Measurements from ENCODE around the gene DRC7. TPM values are rescaled to one million over a fixed set of nuclear protein-coding genes. Genes with fewer than 3 reads are reported as not detected.

DRC7 gene
- polyA plus RNA-seq, 4 donors, result 0.37 TPM; not detected in 3

GRCh38 chr16:57663917-57664661 lies 30.5 kb upstream of the DRC7 start:
- no peak for FAIRE-seq

GRCh38 chr16:57664662-57665025 lies 30.0 kb upstream of the DRC7 start:
- H3K9me3 ChIP-seq (ENCODE audit: control insufficient read depth in 2 of 2, insufficient read depth in 1 of 2, low read depth in 1 of 2, low read length in 1 of 2), result no peaks in the 10 kb centered on the region
- H3K4me3 ChIP-seq (ENCODE audit: low read depth in 1 of 3, low read length in 3 of 3), result no peak overlapping the region
- FAIRE-seq (no peak), DNase-seq (no peak)
- H3K27me3 ChIP-seq (ENCODE audit: control insufficient read depth in 3 of 3, insufficient read depth in 3 of 3, low read length in 3 of 3), result no peaks in the 10 kb centered on the region
- WGBS, 3 donors, result 85 to 90% (median 86%) methylated on average over 6 of the region's 6 CpGs
- peaks cover 0 to 63% (median 5%) of the 10 kb centered on the region in 3 donors for H3K36me3 ChIP-seq (ENCODE audit: control insufficient read depth in 3 of 3, insufficient read depth in 2 of 3, low read depth in 1 of 3, low read length in 3 of 3)
- H3K4me1 ChIP-seq (ENCODE audit: control insufficient read depth in 3 of 3, insufficient read depth in 2 of 3, low read depth in 1 of 3, low read length in 2 of 3), result no peaks in the 10 kb centered on the region
- H3K27ac ChIP-seq (ENCODE audit: low read depth in 1 of 3, low read length in 2 of 3), result no peak overlapping the region

More at GRCh38 chr16:57663917-57664661, 30.5 kb upstream of the DRC7 start:
- no peaks in the 10 kb centered on the region for H3K27me3 ChIP-seq (ENCODE audit: control insufficient read depth in 3 of 3, insufficient read depth in 3 of 3, low read length in 3 of 3)
- H3K27ac ChIP-seq (ENCODE audit: low read depth in 1 of 3, low read length in 2 of 3), result no peak overlapping the region
- H3K4me1 ChIP-seq (ENCODE audit: control insufficient read depth in 3 of 3, insufficient read depth in 2 of 3, low read depth in 1 of 3, low read length in 2 of 3), result no peaks in the 10 kb centered on the region
- no peak for DNase-seq
- no peaks in the 10 kb centered on the region for H3K9me3 ChIP-seq (ENCODE audit: control insufficient read depth in 2 of 2, insufficient read depth in 1 of 2, low read depth in 1 of 2, low read length in 1 of 2)
- no peak overlapping the region for H3K4me3 ChIP-seq (ENCODE audit: low read depth in 1 of 3, low read length in 3 of 3)
- WGBS, 3 donors, result 84 to 85% (median 84%) methylated on average over 15 of the region's 15 CpGs
- H3K36me3 ChIP-seq (ENCODE audit: control insufficient read depth in 3 of 3, insufficient read depth in 2 of 3, low read depth in 1 of 3, low read length in 3 of 3), result peaks cover 0 to 69% (median 5%) of the 10 kb centered on the region in 3 donors

GRCh38 chr16:57665541-57665940 lies 29.1 kb upstream of the DRC7 start:
- H3K27me3 ChIP-seq (ENCODE audit: control insufficient read depth in 3 of 3, insufficient read depth in 3 of 3, low read length in 3 of 3), result no peaks in the 10 kb centered on the region
- FAIRE-seq (no peak), DNase-seq (no peak)
- H3K4me3 ChIP-seq (ENCODE audit: low read depth in 1 of 3, low read length in 3 of 3), result no peak overlapping the region
- H3K4me1 ChIP-seq (ENCODE audit: control insufficient read depth in 3 of 3, insufficient read depth in 2 of 3, low read depth in 1 of 3, low read length in 2 of 3), result no peaks in the 10 kb centered on the region
- 61 to 67% (median 65%) methylated on average over 3 to 4 of the region's 4 CpGs for WGBS, 3 donors
- H3K36me3 ChIP-seq (ENCODE audit: control insufficient read depth in 3 of 3, insufficient read depth in 2 of 3, low read depth in 1 of 3, low read length in 3 of 3), result peaks cover 0 to 54% (median 5%) of the 10 kb centered on the region in 3 donors
- no peak overlapping the region for H3K27ac ChIP-seq (ENCODE audit: low read depth in 1 of 3, low read length in 2 of 3)
- no peaks in the 10 kb centered on the region for H3K9me3 ChIP-seq (ENCODE audit: control insufficient read depth in 2 of 2, insufficient read depth in 1 of 2, low read depth in 1 of 2, low read length in 1 of 2)

- H3K9me3 ChIP-seq (ENCODE audit: control insufficient read depth in 2 of 2, insufficient read depth in 1 of 2, low read depth in 1 of 2, low read length in 1 of 2), result no peaks in the 10 kb centered on the region
- H3K36me3 ChIP-seq (ENCODE audit: control insufficient read depth in 3 of 3, insufficient read depth in 2 of 3, low read depth in 1 of 3, low read length in 3 of 3), result peaks cover 0 to 45% (median 5%) of the 10 kb centered on the region in 3 donors
- H3K27me3 ChIP-seq (ENCODE audit: control insufficient read depth in 3 of 3, insufficient read depth in 3 of 3, low read length in 3 of 3), result no peaks in the 10 kb centered on the region
- WGBS, 3 donors, result 65 to 75% (median 73%) methylated on average over 10 to 11 of the region's 11 CpGs
- H3K4me1 ChIP-seq (ENCODE audit: control insufficient read depth in 3 of 3, insufficient read depth in 2 of 3, low read depth in 1 of 3, low read length in 2 of 3), result no peaks in the 10 kb centered on the region
- no peak overlapping the region for H3K27ac ChIP-seq (ENCODE audit: low read depth in 1 of 3, low read length in 2 of 3)
- H3K4me3 ChIP-seq (ENCODE audit: low read depth in 1 of 3, low read length in 3 of 3), result no peak overlapping the region
- DNase-seq (no peak), FAIRE-seq (no peak)
Observed at GRCh38 chr16:57666353-57667047, 28.1 kb upstream of the DRC7 start.

DNA sequence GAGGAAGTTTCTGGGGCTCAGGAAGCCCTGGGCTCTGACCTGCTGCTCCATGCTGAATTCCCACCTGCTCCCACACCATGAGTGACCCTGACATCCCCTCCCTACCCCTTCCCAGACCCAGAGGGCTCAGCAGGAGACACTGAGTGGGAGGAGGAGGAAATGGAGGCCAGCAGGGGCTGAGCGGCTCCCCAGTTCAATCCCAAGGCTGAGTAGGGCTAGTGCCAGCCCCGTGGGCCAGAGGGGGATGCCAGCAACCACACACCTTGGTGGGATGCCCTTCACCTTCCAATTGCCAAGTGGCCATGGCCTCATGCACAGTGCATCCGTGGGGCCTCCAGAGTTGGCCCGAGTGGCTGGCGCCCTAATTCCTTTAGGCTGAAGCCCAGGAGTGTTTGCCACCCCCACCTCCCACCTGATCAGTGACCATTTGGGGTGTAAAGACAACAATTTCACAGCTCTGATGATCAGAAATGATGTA lies 27.5 kb upstream of the DRC7 start:
- DNase-seq, result no peak
- Histone ChIP-seq H3K27ac (ENCODE audit: low read depth in 1 of 3, low read length in 2 of 3) (no peak overlapping the region), H3K36me3 (ENCODE audit: control insufficient read depth in 3 of 3, insufficient read depth in 2 of 3, low read depth in 1 of 3, low read length in 3 of 3) (peaks cover 0 to 39% (median 5%) of the 10 kb centered on the region in 3 donors), H3K4me3 (ENCODE audit: low read depth in 1 of 3, low read length in 3 of 3) (no peak overlapping the region), H3K9me3 (ENCODE audit: control insufficient read depth in 2 of 2, insufficient read depth in 1 of 2, low read depth in 1 of 2, low read length in 1 of 2) (no peaks in the 10 kb centered on the region), H3K27me3 (ENCODE audit: control insufficient read depth in 3 of 3, insufficient read depth in 3 of 3, low read length in 3 of 3) (no peaks in the 10 kb centered on the region), H3K4me1 (ENCODE audit: control insufficient read depth in 3 of 3, insufficient read depth in 2 of 3, low read depth in 1 of 3, low read length in 2 of 3) (no peaks in the 10 kb centered on the region)
- no peak for FAIRE-seq
- 66 to 79% (median 67%) methylated on average over 5 of the region's 5 CpGs for WGBS, 3 donors

DNA sequence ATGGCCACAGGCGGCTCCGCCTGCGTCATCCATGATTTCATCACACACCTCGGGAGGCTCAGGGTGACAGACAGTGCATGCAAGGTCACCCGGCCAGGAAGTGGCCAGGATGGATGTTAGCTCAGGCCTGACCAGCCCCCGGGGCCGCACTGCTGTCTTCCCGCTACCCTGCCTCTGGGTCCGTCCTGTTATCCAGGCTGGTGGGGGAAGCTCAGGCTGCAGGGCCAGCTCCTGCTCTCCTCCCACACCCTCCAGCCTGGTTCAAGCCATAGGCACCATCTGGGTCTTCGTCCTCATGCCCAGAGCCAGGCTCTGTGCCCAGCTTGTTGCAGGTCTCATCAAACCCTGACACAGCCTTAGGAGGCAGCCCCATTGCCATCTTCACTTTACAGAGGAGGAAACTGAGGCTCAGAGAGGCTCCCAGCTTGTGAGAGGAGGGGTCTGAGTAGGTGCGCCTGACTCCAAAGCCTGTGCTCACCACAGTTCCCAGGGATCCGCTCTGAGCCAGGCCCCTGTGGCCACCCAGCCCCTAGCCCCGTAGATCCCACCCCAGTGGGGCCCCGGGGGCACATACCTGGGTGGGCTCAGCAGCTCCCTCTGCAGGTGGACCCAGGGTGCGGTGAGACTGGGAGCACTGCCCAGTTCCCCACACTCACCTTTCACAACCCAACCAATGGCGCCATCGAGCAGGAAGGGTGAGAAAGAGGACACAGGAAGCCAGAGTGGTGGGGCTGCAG lies 26.9 kb upstream of the DRC7 start:
- Histone ChIP-seq H3K27me3 (ENCODE audit: control insufficient read depth in 3 of 3, insufficient read depth in 3 of 3, low read length in 3 of 3) (no peaks in the 10 kb centered on the region), H3K4me3 (ENCODE audit: low read depth in 1 of 3, low read length in 3 of 3) (no peak overlapping the region), H3K9me3 (ENCODE audit: control insufficient read depth in 2 of 2, insufficient read depth in 1 of 2, low read depth in 1 of 2, low read length in 1 of 2) (no peaks in the 10 kb centered on the region), H3K36me3 (ENCODE audit: control insufficient read depth in 3 of 3, insufficient read depth in 2 of 3, low read depth in 1 of 3, low read length in 3 of 3) (peaks cover 0 to 33% (median 5%) of the 10 kb centered on the region in 3 donors), H3K4me1 (ENCODE audit: control insufficient read depth in 3 of 3, insufficient read depth in 2 of 3, low read depth in 1 of 3, low read length in 2 of 3) (no peaks in the 10 kb centered on the region), H3K27ac (ENCODE audit: low read depth in 1 of 3, low read length in 2 of 3) (peak overlapping the region in 1 of 3 donors; percentile 16)
- 56 to 72% (median 58%) methylated on average over 17 of the region's 17 CpGs for WGBS, 3 donors
- FAIRE-seq (no peak), DNase-seq (peak in 1 of 2 donors; percentile 31)

GRCh38 chr16:57668263-57668571 lies 26.4 kb upstream of the DRC7 start, which contains the start of gene ADGRG3:
Gene ADGRG3, plus strand, starts transcription at chr16:57668306. Its CDS starts 42 bp downstream, at chr16:57668348.
- Histone ChIP-seq H3K27me3 (ENCODE audit: control insufficient read depth in 3 of 3, insufficient read depth in 3 of 3, low read length in 3 of 3) (no peaks in the 10 kb centered on the region), H3K4me1 (ENCODE audit: control insufficient read depth in 3 of 3, insufficient read depth in 2 of 3, low read depth in 1 of 3, low read length in 2 of 3) (no peaks in the 10 kb centered on the region), H3K27ac (ENCODE audit: low read depth in 1 of 3, low read length in 2 of 3) (peak within 1 kb of the TSS in 1 of 3 donors; percentile 38), H3K4me3 (ENCODE audit: low read depth in 1 of 3, low read length in 3 of 3) (no peak within 1 kb of the TSS), H3K36me3 (ENCODE audit: control insufficient read depth in 3 of 3, insufficient read depth in 2 of 3, low read depth in 1 of 3, low read length in 3 of 3) (peaks cover 0 to 28% (median 2%) of the 10 kb centered on the region in 3 donors), H3K9me3 (ENCODE audit: control insufficient read depth in 2 of 2, insufficient read depth in 1 of 2, low read depth in 1 of 2, low read length in 1 of 2) (no peaks in the 10 kb centered on the region)
- FAIRE-seq, result no peak
- DNase-seq, result no peak
- WGBS, 3 donors, result 61 to 84% (median 78%) methylated on average over 9 to 11 of the region's 11 CpGs

Data from small intestine (tissue), 7 donors.